DMS79 (cell line): Measurements from ENCODE around the gene DTX2.
"Not testable (repeated sequence)": the region's sequence is repeated elsewhere in the genome, so short reads cannot be mapped to it uniquely, and the experiment has no call there.

Source experiments
- DNase-seq: peaks from one replicate; lab custom pipeline; 2025; lab: John Stamatoyannopoulos, UW

The DTX2 gene

GRCh38 chr7:76443846-76444245 is 17.7 kb upstream of the DTX2 start:
- DNase-seq = peak; percentile 41

- DNase-seq = peak; percentile 4
Measured at GRCh38 chr7:76445577-76446008, 15.9 kb upstream of the DTX2 start.

GRCh38 chr7:76457017-76457416 is 4.5 kb upstream of the DTX2 start:
- not testable (repeated sequence) for DNase-seq

GRCh38 chr7:76458504-76458903 is 3.0 kb upstream of the DTX2 start:
- DNase-seq = not testable (repeated sequence)

- DNase-seq = not testable (repeated sequence)
Measured at GRCh38 chr7:76460767-76461166, 742 bp upstream of the DTX2 start.

GRCh38 chr7:76462271-76462882 is 868 bp downstream of the DTX2 start:
- DNase-seq = not testable (repeated sequence)

- DNase-seq = not testable (repeated sequence)
Measured at GRCh38 chr7:76464959-76465358, 3.5 kb downstream of the DTX2 start.

GRCh38 chr7:76465950-76466349 is 4.4 kb downstream of the DTX2 start:
- not testable (repeated sequence) for DNase-seq

GRCh38 chr7:76467743-76468404 is 6.4 kb downstream of the DTX2 start:
- DNase-seq = not testable (repeated sequence)

- DNase-seq = not testable (repeated sequence)
Measured at GRCh38 chr7:76471556-76472221, 10.2 kb downstream of the DTX2 start.

GRCh38 chr7:76473097-76473496 is 11.6 kb downstream of the DTX2 start:
- not testable (repeated sequence) for DNase-seq

GRCh38 chr7:76476280-76476679 is 14.8 kb downstream of the DTX2 start:
- not testable (repeated sequence) for DNase-seq

- not testable (repeated sequence) for DNase-seq
Measured at GRCh38 chr7:76476742-76477474, 15.4 kb downstream of the DTX2 start.

GRCh38 chr7:76479628-76480027 is 18.1 kb downstream of the DTX2 start:
- DNase-seq = not testable (repeated sequence)

- DNase-seq = not testable (repeated sequence)
Measured at GRCh38 chr7:76480403-76481253, 19.1 kb downstream of the DTX2 start.

GRCh38 chr7:76482660-76483059 is 21.2 kb downstream of the DTX2 start:
- not testable (repeated sequence) for DNase-seq

- not testable (repeated sequence) for DNase-seq
Measured at GRCh38 chr7:76483081-76483480, 21.6 kb downstream of the DTX2 start.

GRCh38 chr7:76484456-76484855 is 22.9 kb downstream of the DTX2 start:
- not testable (repeated sequence) for DNase-seq

GRCh38 chr7:76485822-76486610 is 24.5 kb downstream of the DTX2 start:
- not testable (repeated sequence) for DNase-seq

- DNase-seq = not testable (repeated sequence)
Measured at GRCh38 chr7:76486618-76487017, 25.1 kb downstream of the DTX2 start.
